SJCRH30 (cell line): Measurements from ENCODE around the gene ULK4. TPM values are rescaled to one million over a fixed set of nuclear protein-coding genes. Genes with fewer than 3 reads are reported as not detected.

Experiments used
- DNase-seq, 2 experiments: peaks; one replicate each; pipeline ENCODE4 v3.0.0-alpha.2; 2015 to 2020
- H3K27ac ChIP-seq: fragments of 250-450 bp; sonication (Bioruptor Pico); 2 replicates; pipeline ENCODE4 v1.5.1; 2020; ENCODE audit warnings: mild to moderate bottlenecking, moderate library complexity
- H3K27me3 ChIP-seq: fragments of 250-450 bp; sonication (Bioruptor Pico); 2 replicates; pipeline ENCODE4 v1.5.1; 2020; ENCODE audit warnings: mild to moderate bottlenecking, moderate library complexity
- H3K36me3 ChIP-seq: fragments of 250-450 bp; sonication (Bioruptor Pico); 2 replicates; pipeline ENCODE4 v1.5.1; 2020; ENCODE audit warnings: mild to moderate bottlenecking, moderate library complexity
- H3K4me1 ChIP-seq: fragments of 250-450 bp; sonication (Bioruptor Pico); 2 replicates; pipeline ENCODE4 v1.5.1; 2020; ENCODE audit warnings: mild to moderate bottlenecking, moderate library complexity
- H3K4me3 ChIP-seq: fragments of 250-450 bp; sonication (Bioruptor Pico); 2 replicates; pipeline ENCODE4 v1.5.1; 2020; ENCODE audit warnings: mild to moderate bottlenecking, moderate library complexity
- H3K9me3 ChIP-seq: fragments of 250-450 bp; sonication (Bioruptor Pico); replicated peaks from 2 replicates; pipeline ENCODE4 v1.5.1; 2020; ENCODE audit warnings: mild to moderate bottlenecking, moderate library complexity
- total RNA-seq: library from RNA; depleted of rRNA; stranded (reverse); fragments of >200 nt; shearing (Covaris generic); gene quantifications from 2 replicates; pipeline ENCODE4 v1.2.3, GENCODE V29; 2014

Gene ULK4
- total RNA-seq, 1 experiment from 2014 or later, result 6.4 TPM

DNA sequence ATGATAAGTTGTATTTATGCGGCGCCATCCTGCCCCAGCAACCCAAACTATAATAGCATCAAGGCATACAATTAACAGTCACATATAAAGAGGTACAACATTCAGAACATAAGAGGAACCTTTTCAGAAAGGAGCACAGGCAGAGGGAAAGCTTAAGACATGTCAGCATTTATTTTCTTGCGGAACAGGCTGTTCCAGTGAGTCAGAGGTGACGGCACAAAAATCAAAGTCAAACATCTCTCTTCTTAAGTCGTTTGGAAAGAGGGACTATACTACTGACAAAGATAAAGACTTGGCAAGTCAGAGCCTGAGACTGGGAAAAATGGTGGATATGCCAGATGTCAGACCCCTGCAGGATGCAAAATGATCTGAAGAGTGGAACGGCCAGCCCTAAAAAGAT lies 634.2 kb downstream of the ULK4 start:
- no peak for DNase-seq
- no peak overlapping the region for H3K4me3 ChIP-seq
- H3K9me3 ChIP-seq, result no peaks in the 10 kb centered on the region
- no peaks in the 10 kb centered on the region for H3K4me1 ChIP-seq
- H3K36me3 ChIP-seq, result no peaks in the 10 kb centered on the region
- H3K27ac ChIP-seq, result no peak overlapping the region
- H3K27me3 ChIP-seq, result no peaks in the 10 kb centered on the region

DNA sequence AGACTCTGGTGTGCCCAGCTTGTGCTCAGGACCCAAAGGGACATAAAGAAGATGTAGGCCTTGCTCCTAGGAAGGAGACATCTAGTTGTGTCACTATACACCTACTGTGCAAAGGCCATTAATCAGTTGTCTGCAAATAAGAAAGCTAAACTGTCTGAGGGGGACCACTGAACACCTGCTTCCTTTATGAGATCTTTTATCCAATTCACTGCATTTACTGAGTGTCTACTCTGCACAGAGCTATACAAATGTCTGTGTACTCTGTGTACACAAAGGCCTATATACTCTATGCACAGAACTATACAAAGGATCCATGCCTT lies 637.8 kb downstream of the ULK4 start:
- Histone ChIP-seq H3K4me1 (no peaks in the 10 kb centered on the region), H3K4me3 (no peak overlapping the region), H3K36me3 (no peaks in the 10 kb centered on the region), H3K27ac (no peak overlapping the region), H3K27me3 (no peaks in the 10 kb centered on the region), H3K9me3 (no peaks in the 10 kb centered on the region)
- DNase-seq, result no peak

DNA sequence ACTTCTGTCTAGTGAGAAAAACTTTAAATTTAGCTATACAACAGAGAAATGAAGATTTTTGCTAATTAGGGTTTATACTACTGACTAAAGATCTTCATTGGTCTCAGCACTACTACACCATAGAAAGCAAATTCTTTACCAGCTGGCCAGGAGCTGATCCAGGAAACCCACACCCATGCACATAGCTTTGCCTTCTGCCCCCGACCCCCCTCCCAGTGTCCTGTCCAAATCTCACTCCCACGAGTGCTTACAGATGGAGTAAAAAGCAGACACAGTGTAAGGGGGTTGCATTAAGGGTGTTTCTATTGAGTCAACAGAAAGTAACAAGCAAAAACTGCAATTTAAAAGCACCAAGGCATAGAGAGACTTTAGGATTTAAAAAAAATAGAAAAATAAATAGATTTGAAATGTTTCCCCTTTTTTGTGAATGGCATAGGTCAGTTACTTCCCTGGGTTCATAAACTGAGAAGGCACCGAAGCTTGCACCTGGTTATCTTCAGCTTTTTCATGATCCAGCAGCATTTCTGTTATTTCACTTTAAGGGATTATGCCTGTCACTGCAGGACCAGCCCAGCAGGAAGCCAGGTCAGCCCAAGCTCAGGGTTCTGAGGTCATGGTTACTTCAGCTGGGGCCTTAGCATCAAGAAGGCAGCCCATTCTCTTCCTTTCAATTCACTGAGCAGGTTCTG lies 638.3 kb downstream of the ULK4 start:
- DNase-seq, result no peak
- H3K4me3 ChIP-seq, result no peak overlapping the region
- no peak overlapping the region for H3K27ac ChIP-seq
- no peaks in the 10 kb centered on the region for H3K27me3 ChIP-seq
- no peaks in the 10 kb centered on the region for H3K36me3 ChIP-seq
- H3K9me3 ChIP-seq, result no peaks in the 10 kb centered on the region
- H3K4me1 ChIP-seq, result no peaks in the 10 kb centered on the region

DNA sequence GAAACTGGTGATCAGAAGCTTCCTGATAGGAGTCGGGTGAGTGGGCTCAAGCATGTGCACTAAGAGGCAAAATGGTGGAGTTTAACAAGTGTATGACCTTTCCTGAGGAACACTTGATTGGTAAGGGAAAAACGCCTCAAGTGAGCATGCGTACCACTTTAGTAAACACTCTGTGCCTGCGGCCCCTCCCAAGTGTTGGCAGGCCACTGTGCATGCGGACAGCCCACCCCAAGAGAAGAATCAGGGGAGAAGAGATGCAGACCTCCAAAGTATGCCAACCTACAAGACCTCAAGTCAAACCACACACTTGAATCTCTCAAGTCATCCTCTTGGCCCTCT lies 640.3 kb downstream of the ULK4 start:
- Histone ChIP-seq H3K4me3 (no peak overlapping the region), H3K36me3 (no peaks in the 10 kb centered on the region), H3K27ac (no peak overlapping the region), H3K27me3 (no peaks in the 10 kb centered on the region), H3K4me1 (peaks cover 4% of the 10 kb centered on the region; the same call in 1 of the 2 replicates), H3K9me3 (no peaks in the 10 kb centered on the region)
- no peak for DNase-seq

DNA sequence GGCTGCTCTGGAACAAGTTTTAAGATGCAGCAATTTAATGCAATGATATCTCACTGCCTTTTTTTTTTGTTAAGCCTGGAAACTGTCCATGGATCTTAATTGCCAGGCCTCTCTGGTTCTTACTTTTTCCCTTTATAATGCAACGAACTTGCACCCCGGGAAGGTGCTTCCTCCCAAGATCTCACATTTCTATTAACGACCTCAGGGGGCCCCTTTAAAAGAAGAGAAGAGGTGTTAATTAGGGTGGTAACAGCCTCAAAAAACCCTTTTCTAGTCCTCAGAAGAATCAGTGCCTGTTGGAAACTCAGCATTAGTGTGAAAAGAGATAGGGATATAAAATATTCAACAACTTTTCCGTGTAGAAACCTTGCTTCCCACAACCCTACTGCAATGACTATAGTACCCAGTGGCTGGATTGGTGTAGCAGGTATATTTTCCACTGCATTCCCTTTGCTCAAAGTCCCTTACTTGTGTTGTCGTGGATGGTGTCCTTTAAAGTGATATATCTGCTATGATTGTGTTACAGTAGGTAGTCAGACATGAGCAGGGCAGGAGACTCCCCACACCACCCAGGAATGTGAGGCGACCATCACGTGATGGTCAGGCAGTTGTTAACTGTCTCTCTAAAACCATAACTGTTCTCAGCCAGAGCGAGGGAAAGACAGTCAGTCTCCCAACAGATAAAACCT lies 640.8 kb downstream of the ULK4 start:
- no peak for DNase-seq
- Histone ChIP-seq H3K27ac (no peak overlapping the region), H3K9me3 (no peaks in the 10 kb centered on the region), H3K27me3 (no peaks in the 10 kb centered on the region), H3K36me3 (no peaks in the 10 kb centered on the region), H3K4me1 (peaks cover 4% of the 10 kb centered on the region; the same call in 1 of the 2 replicates), H3K4me3 (no peak overlapping the region)

DNA sequence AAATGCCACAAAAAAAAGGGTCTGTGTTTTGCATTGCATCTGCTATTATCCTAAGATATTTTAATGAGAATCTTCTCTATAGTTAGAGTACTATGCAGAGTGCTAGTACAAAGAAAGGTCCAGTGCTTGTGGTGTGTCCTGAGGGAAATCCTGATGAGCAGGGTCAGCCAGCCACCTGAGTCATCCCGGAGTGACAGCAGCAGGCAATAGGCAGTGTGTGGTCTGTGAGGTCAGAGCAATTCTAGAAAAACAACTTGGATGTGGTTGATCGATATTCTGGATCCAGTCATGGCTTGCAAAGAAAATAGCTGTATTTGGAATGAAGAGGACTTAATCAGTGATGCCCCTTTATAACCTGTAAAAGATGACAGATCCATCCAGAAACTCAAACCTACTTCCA lies 643.4 kb downstream of the ULK4 start:
- Histone ChIP-seq H3K27me3 (no peaks in the 10 kb centered on the region), H3K4me3 (no peak overlapping the region), H3K9me3 (no peaks in the 10 kb centered on the region), H3K27ac (no peak overlapping the region), H3K36me3 (no peaks in the 10 kb centered on the region), H3K4me1 (peaks cover 4% of the 10 kb centered on the region; the same call in 1 of the 2 replicates)
- DNase-seq, result peak; percentile 3 to 15

DNA sequence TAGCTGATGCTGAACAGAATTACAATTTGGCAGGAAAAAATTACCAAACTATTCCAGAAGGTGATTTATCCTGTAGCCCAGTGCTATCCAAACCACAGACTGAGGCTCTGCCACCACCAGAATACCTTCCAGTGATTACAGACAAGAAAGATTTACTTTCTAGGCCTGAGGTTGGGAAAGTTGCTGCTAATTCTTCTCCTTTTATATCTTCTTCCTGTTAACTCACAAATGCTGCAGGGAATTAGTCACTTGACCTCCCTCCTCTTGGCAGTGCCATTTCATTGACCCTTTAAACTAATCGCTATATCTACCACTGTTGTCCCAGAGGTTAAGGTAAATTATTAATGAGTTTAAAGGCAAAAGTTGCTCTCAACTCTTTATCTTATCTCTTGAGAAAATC lies 644.2 kb downstream of the ULK4 start:
- no peak for DNase-seq
- no peak overlapping the region for H3K4me3 ChIP-seq
- peaks cover 4% of the 10 kb centered on the region; the same call in 1 of the 2 replicates for H3K4me1 ChIP-seq
- H3K27me3 ChIP-seq, result no peaks in the 10 kb centered on the region
- H3K27ac ChIP-seq, result no peak overlapping the region
- no peaks in the 10 kb centered on the region for H3K36me3 ChIP-seq
- H3K9me3 ChIP-seq, result no peaks in the 10 kb centered on the region

DNA sequence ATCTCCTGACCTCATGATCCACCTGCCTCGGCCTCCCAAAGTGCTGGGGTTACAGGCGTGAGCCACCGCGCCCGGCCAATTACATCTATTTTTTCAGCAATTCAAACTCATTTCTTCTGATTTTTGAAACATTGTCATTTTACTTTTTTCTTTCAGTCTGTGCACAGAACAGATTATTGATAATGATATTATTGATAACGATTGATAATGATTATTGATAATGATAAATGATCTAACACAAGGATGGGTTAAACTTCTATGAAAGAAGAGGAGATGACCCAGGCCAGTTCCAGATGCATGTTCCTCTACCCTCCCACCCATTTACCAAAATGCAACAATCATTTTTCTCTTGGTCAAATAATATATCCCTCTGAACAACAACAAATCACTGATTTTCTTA lies 644.6 kb downstream of the ULK4 start:
- Histone ChIP-seq H3K27me3 (no peaks in the 10 kb centered on the region), H3K9me3 (no peaks in the 10 kb centered on the region), H3K27ac (no peak overlapping the region), H3K4me1 (peaks cover 4% of the 10 kb centered on the region; the same call in 1 of the 2 replicates), H3K36me3 (no peaks in the 10 kb centered on the region), H3K4me3 (no peak overlapping the region)
- no peak for DNase-seq

DNA sequence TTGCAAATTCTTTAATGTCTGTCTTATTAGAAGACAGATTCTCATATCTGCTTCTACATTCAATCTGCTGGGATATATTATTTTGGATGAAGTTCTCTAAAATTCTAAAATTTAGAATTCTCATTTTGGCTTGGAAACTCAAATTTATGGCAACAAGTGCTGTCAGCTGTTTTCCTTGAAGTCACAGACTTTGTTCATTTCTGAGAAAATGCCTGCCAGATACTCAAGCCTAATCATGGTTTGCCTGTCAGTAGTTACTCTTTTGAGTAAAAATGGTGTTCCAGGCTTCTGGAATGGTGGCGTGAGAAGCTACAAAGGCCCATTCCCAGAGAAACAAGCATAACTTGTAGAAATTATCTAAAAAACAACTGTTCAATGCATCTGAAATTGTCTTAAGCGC lies 646.8 kb downstream of the ULK4 start:
- Histone ChIP-seq H3K36me3 (no peaks in the 10 kb centered on the region), H3K9me3 (no peaks in the 10 kb centered on the region), H3K4me3 (no peak overlapping the region), H3K27ac (no peak overlapping the region), H3K27me3 (no peaks in the 10 kb centered on the region), H3K4me1 (peaks cover 4% of the 10 kb centered on the region; the same call in 1 of the 2 replicates)
- DNase-seq, result no peak

DNA sequence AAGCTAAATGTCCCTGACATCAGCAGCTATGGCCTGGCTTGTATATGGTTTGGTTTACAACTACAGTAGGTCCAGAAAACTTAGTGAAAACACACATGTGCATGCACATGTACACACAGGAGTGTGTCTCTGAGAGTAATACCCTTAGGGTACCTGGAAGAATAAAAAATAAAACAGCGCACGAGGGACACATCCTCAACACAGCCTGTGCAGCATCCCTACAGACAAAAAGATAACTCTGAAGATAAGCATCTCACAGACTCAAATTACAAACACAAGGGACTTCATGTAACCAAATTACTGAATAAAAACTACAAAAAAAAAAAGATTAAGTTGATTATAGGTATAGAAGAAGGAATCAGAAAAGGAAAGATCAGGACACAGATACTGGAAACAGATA lies 653.8 kb downstream of the ULK4 start:
- DNase-seq, result no peak
- H3K4me1 ChIP-seq, result no peaks in the 10 kb centered on the region

DNA sequence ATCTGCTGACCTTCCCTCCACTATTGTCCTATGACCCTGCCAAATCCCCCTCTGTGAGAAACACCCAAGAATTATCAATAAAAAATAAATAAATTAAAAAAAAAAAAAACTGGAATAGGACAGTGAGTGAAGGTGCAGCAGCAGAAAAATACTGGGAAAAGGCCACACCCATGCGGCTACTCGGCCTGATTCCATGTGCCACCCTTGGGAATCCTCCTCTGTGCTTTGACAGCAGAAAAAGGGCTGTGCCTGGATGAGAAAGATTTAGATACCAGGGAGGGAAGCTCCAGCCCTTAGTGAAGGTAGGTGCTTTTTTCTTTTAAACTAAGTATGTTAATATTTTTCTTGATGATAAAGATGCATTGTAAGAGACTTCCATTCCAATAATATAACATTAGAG lies 654.8 kb downstream of the ULK4 start:
- DNase-seq, result no peak
- Histone ChIP-seq H3K27me3 (no peaks in the 10 kb centered on the region), H3K4me3 (no peak overlapping the region), H3K4me1 (no peaks in the 10 kb centered on the region), H3K9me3 (no peaks in the 10 kb centered on the region), H3K36me3 (no peaks in the 10 kb centered on the region), H3K27ac (no peak overlapping the region)

More for the DNA sequence above, 653.8 kb downstream of the ULK4 start:
- Histone ChIP-seq H3K4me3 (no peak overlapping the region), H3K36me3 (no peaks in the 10 kb centered on the region), H3K27ac (no peak overlapping the region), H3K27me3 (no peaks in the 10 kb centered on the region), H3K9me3 (no peaks in the 10 kb centered on the region)

DNA sequence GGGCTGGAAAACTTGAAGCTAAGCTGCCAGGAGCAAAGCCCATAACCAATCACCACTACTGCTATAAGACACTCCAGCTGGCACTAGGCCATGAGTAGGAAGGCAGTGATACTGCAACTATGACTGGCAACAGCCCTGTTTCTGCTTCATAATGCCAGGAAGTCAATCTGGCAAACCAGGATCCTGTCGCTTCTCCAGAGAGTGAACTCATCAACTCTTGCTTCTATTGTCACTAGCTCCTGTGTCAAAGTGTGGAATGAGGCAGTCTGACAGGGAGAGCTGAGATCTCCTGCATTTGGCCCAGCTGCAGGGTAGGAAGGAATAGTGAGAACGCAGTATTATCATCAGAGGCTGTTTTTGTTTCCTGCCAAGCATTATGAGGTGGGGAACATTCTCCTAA lies 657.3 kb downstream of the ULK4 start:
- Histone ChIP-seq H3K4me1 (no peaks in the 10 kb centered on the region), H3K27me3 (no peaks in the 10 kb centered on the region), H3K36me3 (no peaks in the 10 kb centered on the region), H3K27ac (no peak overlapping the region), H3K4me3 (no peak overlapping the region), H3K9me3 (no peaks in the 10 kb centered on the region)
- no peak for DNase-seq

DNA sequence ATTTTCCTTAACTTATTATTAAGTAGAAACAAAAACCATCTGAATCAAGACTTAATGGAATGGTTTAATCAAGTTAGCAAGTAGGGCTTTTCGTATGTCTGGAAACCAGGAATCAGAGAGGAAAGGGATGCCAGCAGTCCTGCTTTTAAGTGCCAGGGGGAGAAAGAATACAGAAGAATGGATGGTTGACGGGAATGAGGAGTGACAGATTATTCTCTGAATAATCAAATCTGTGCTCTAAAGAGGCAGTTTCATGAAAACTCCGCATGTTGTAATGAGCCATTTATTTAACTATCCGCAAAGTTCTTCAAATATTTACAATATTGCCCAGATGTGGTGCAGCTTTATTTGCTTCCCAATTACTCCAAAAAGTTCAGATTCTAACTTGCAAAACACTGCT lies 659.6 kb downstream of the ULK4 start:
- H3K27me3 ChIP-seq, result no peaks in the 10 kb centered on the region
- no peak for DNase-seq
- no peak overlapping the region for H3K4me3 ChIP-seq
- H3K9me3 ChIP-seq, result no peaks in the 10 kb centered on the region
- no peaks in the 10 kb centered on the region for H3K36me3 ChIP-seq
- H3K27ac ChIP-seq, result no peak overlapping the region
- H3K4me1 ChIP-seq, result no peaks in the 10 kb centered on the region

DNA sequence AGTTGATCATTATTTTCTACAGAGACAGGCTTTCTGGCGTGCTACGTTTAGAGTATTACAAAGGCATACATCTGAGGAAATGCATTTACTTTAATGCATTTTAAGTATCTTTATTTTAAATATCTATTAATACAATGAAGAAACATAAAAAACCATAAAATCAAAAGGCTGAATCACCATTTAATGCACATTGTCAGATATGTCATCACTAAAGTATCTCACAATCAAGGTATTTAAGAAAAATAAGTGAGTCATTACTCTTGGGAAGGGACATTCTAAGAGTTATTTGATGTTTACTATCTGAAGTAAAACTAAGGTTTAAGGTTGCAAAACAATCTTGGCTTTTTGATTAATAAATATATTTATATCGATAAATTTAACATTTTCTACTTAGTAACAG lies 660.4 kb downstream of the ULK4 start:
- Histone ChIP-seq H3K27ac (no peak overlapping the region), H3K4me1 (no peaks in the 10 kb centered on the region), H3K9me3 (no peaks in the 10 kb centered on the region), H3K27me3 (no peaks in the 10 kb centered on the region), H3K4me3 (no peak overlapping the region), H3K36me3 (no peaks in the 10 kb centered on the region)
- no peak for DNase-seq

DNA sequence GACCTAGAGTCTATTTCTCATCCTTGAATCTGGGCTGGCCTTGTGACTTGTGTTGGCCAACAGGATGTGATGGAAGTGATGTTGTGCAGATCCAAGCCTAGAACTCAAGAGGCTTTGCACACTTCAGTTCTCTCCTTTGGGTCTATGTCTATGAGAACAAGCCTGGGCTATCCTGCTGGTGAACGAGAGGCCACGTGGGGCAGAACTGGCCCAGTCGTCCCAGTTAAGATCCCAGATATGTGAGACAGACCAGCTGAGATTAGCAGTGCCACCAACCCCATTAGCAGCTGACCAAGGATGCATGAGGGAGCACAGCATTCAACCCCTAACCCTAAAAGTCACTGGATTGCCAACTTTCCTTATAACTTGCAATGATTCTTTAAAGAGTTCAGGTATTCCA lies 662.9 kb downstream of the ULK4 start:
- DNase-seq, result no peak
- H3K36me3 ChIP-seq, result no peaks in the 10 kb centered on the region
- H3K9me3 ChIP-seq, result no peaks in the 10 kb centered on the region

DNA sequence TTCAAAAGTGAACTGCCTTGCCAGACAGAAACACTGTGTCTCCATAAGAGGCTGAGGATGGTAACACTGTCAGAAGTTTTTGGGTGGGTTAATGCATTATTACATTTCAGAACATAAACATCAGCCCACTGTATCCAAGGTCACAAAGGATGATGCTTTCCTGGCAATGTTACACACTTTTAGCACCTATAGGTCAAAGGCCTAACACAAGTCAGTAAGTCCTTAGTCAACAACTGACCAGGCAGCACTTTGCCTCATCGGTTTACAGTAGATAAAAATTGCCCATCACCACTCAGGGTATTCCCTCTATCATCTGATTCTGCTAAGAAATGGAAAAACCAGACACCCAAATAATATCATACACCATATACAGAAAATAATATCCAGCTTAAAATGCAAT lies 664.2 kb downstream of the ULK4 start:
- H3K4me3 ChIP-seq, result no peak overlapping the region
- H3K27me3 ChIP-seq, result no peaks in the 10 kb centered on the region
- no peak overlapping the region for H3K27ac ChIP-seq
- H3K9me3 ChIP-seq, result no peaks in the 10 kb centered on the region
- DNase-seq, result no peak
- H3K36me3 ChIP-seq, result no peaks in the 10 kb centered on the region
- no peaks in the 10 kb centered on the region for H3K4me1 ChIP-seq

More for the DNA sequence above, 662.9 kb downstream of the ULK4 start:
- Histone ChIP-seq H3K4me1 (no peaks in the 10 kb centered on the region), H3K4me3 (no peak overlapping the region), H3K27ac (no peak overlapping the region), H3K27me3 (no peaks in the 10 kb centered on the region)
